ENCODE data around the gene ATG5.

ATG5 gene

DNA sequence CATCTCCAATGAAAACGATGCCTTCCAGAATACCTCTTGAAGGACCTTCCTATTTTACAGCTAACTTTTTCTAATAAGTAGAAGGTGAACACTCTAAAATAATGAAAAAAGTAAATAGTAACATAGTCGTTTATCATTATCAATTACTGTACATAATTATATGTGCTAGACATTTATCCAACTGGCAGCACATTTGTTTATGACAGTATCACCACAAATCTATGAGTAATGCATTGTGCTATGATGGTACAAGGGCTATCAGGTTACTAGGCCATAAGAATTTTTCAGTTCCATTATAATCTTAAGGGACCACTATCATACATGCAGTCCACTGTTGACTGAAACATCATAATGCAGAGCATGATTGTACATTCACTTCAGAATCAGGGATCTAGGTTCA, 68.4 kb downstream of the ATG5 start (continued):
- TF ChIP-seq ZNF132 (tag by site-specific recombination; IDR thresholded peaks at IDR 0.05; ENCODE audit: borderline replicate concordance) (no peak), ZBTB20 (tag by site-specific recombination; IDR thresholded peaks at IDR 0.05) (no peak), GLI2 (tag by site-specific recombination; IDR thresholded peaks at IDR 0.05; ENCODE audit: borderline replicate concordance, low read depth) (no peak), ZNF121 (tag by site-specific recombination; IDR thresholded peaks at IDR 0.05) (no peak), ZNF416 (tag by site-specific recombination; IDR thresholded peaks at IDR 0.05) (no peak), EGR2 (tag by site-specific recombination; IDR thresholded peaks at IDR 0.05; ENCODE audit: low read depth) (no peak), ZNF76 (tag by site-specific recombination; IDR thresholded peaks at IDR 0.05; ENCODE audit: borderline replicate concordance, low read depth) (no peak), SP7 (tag by site-specific recombination; IDR thresholded peaks at IDR 0.05) (peak; percentile 98), GFI1B (tag by site-specific recombination; IDR thresholded peaks at IDR 0.05) (no peak), ZNF585B (tag by site-specific recombination; IDR thresholded peaks at IDR 0.05) (no peak), ZNF501 (tag by site-specific recombination; IDR thresholded peaks at IDR 0.05) (no peak), SALL2 (tag by site-specific recombination; IDR thresholded peaks at IDR 0.05; ENCODE audit: borderline replicate concordance) (no peak), ZXDB (tag by site-specific recombination; IDR thresholded peaks at IDR 0.05) (no peak), ZNF473 (tag by site-specific recombination; IDR thresholded peaks at IDR 0.05) (no peak), ZFP3 (tag by site-specific recombination; IDR thresholded peaks at IDR 0.05; ENCODE audit: low read depth) (no peak), ZNF169 (tag by site-specific recombination; IDR thresholded peaks at IDR 0.05) (no peak), ZNF610 (tag by site-specific recombination; IDR thresholded peaks at IDR 0.05; ENCODE audit: borderline replicate concordance) (no peak), ZNF223 (tag by site-specific recombination; IDR thresholded peaks at IDR 0.05) (no peak), ZNF629 (tag by site-specific recombination; IDR thresholded peaks at IDR 0.05) (peak; percentile 68; the same call in 1 of the 2 replicates), ZNF654 (tag by site-specific recombination; IDR thresholded peaks at IDR 0.05; ENCODE audit: low read depth) (no peak), ZNF433 (tag by site-specific recombination; IDR thresholded peaks at IDR 0.05; ENCODE audit: low read depth) (no peak), ZNF600 (tag by site-specific recombination; IDR thresholded peaks at IDR 0.05) (no peak), ZNF155 (tag by site-specific recombination; IDR thresholded peaks at IDR 0.05) (no peak), ZNF660 (tag by site-specific recombination; IDR thresholded peaks at IDR 0.05) (no peak), ZNF202 (tag by site-specific recombination; IDR thresholded peaks at IDR 0.05; ENCODE audit: borderline replicate concordance) (no peak), ZBTB48 (tag by site-specific recombination; IDR thresholded peaks at IDR 0.05) (peak; percentile 67; the same call in 1 of the 2 replicates), KLF9 (tag by site-specific recombination; IDR thresholded peaks at IDR 0.05; ENCODE audit: low read depth) (no peak), ZNF768 (tag by site-specific recombination; IDR thresholded peaks at IDR 0.05) (no peak), ZNF404 (tag by site-specific recombination; IDR thresholded peaks at IDR 0.05) (no peak), ZBTB1 (tag by site-specific recombination; IDR thresholded peaks at IDR 0.05) (no peak), KLF8 (tag by site-specific recombination; IDR thresholded peaks at IDR 0.05) (no peak)
- TF ChIP-seq, protein P1, sequence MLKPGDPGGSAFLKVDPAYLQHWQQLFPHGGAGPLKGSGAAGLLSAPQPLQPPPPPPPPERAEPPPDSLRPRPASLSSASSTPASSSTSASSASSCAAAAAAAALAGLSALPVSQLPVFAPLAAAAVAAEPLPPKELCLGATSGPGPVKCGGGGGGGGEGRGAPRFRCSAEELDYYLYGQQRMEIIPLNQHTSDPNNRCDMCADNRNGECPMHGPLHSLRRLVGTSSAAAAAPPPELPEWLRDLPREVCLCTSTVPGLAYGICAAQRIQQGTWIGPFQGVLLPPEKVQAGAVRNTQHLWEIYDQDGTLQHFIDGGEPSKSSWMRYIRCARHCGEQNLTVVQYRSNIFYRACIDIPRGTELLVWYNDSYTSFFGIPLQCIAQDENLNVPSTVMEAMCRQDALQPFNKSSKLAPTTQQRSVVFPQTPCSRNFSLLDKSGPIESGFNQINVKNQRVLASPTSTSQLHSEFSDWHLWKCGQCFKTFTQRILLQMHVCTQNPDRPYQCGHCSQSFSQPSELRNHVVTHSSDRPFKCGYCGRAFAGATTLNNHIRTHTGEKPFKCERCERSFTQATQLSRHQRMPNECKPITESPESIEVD (tag by site-specific recombination; IDR thresholded peaks at IDR 0.05): peak; percentile 87
- TF ChIP-seq, protein P2, sequence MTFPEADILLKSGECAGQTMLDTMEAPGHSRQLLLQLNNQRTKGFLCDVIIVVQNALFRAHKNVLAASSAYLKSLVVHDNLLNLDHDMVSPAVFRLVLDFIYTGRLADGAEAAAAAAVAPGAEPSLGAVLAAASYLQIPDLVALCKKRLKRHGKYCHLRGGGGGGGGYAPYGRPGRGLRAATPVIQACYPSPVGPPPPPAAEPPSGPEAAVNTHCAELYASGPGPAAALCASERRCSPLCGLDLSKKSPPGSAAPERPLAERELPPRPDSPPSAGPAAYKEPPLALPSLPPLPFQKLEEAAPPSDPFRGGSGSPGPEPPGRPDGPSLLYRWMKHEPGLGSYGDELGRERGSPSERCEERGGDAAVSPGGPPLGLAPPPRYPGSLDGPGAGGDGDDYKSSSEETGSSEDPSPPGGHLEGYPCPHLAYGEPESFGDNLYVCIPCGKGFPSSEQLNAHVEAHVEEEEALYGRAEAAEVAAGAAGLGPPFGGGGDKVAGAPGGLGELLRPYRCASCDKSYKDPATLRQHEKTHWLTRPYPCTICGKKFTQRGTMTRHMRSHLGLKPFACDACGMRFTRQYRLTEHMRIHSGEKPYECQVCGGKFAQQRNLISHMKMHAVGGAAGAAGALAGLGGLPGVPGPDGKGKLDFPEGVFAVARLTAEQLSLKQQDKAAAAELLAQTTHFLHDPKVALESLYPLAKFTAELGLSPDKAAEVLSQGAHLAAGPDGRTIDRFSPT (tag by site-specific recombination; IDR thresholded peaks at IDR 0.05): peak; percentile 54
- TF ChIP-seq, protein P3, sequence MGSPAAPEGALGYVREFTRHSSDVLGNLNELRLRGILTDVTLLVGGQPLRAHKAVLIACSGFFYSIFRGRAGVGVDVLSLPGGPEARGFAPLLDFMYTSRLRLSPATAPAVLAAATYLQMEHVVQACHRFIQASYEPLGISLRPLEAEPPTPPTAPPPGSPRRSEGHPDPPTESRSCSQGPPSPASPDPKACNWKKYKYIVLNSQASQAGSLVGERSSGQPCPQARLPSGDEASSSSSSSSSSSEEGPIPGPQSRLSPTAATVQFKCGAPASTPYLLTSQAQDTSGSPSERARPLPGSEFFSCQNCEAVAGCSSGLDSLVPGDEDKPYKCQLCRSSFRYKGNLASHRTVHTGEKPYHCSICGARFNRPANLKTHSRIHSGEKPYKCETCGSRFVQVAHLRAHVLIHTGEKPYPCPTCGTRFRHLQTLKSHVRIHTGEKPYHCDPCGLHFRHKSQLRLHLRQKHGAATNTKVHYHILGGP (tag by site-specific recombination; IDR thresholded peaks at IDR 0.05): no peak
- TF ChIP-seq, protein P4, sequence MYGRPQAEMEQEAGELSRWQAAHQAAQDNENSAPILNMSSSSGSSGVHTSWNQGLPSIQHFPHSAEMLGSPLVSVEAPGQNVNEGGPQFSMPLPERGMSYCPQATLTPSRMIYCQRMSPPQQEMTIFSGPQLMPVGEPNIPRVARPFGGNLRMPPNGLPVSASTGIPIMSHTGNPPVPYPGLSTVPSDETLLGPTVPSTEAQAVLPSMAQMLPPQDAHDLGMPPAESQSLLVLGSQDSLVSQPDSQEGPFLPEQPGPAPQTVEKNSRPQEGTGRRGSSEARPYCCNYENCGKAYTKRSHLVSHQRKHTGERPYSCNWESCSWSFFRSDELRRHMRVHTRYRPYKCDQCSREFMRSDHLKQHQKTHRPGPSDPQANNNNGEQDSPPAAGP (tag by site-specific recombination; IDR thresholded peaks at IDR 0.05): no peak

Data from HEK293 (cell line).